Hepatocyte (in vitro differentiated cells): ENCODE results near the gene CAMTA2. TPM values are rescaled to one million over a fixed set of nuclear protein-coding genes. Genes with fewer than 3 reads are reported as not detected.

Source experiments
- DNase-seq: peaks from one replicate; pipeline ENCODE4 v3.0.0-alpha.2; 2016; ENCODE audit warnings: low spot score
- H2AFZ ChIP-seq: fragments of 200-600 bp; sonication (generic); 2 replicates; pipeline ENCODE4 v1.6.0; 2016; ENCODE audit warnings: antibody characterized with exemption, mild to moderate bottlenecking
- H3K27ac ChIP-seq: fragments of 200-600 bp; sonication (generic); 2 replicates; pipeline ENCODE4 v1.5.1; 2016; ENCODE audit warnings: mild to moderate bottlenecking
- H3K27me3 ChIP-seq: fragments of 200-600 bp; sonication (generic); 2 replicates; pipeline ENCODE4 v1.6.1; 2016
- H3K36me3 ChIP-seq: fragments of 200-600 bp; sonication (generic); replicated peaks from 2 replicates; pipeline ENCODE4 v1.5.1; 2016; ENCODE audit warnings: low read depth; ENCODE audit not compliant: insufficient read depth
- H3K4me1 ChIP-seq: fragments of 200-600 bp; sonication (generic); 2 replicates; pipeline ENCODE4 v1.5.1; 2016; ENCODE audit warnings: mild to moderate bottlenecking, moderate library complexity; ENCODE audit not compliant: insufficient read depth
- H3K4me2 ChIP-seq: fragments of 200-600 bp; sonication (generic); 2 replicates; pipeline ENCODE4 v1.6.0; 2016
- H3K4me3 ChIP-seq: fragments of 200-600 bp; sonication (generic); 2 replicates; pipeline ENCODE4 v1.5.1; 2016; ENCODE audit warnings: mild to moderate bottlenecking
- H3K79me2 ChIP-seq: fragments of 200-600 bp; sonication (generic); 2 replicates; pipeline ENCODE4 v1.6.0; 2017; ENCODE audit warnings: mild to moderate bottlenecking
- H3K9me2 ChIP-seq: fragments of 200-600 bp; sonication (generic); replicated peaks from 2 replicates; pipeline ENCODE4 v1.6.0; 2017; ENCODE audit warnings: mild to moderate bottlenecking; ENCODE audit not compliant: insufficient read depth
- H3K9me3 ChIP-seq: fragments of 200-600 bp; sonication (generic); 2 replicates; pipeline ENCODE4 v1.5.1; 2016; ENCODE audit warnings: low read depth, mild to moderate bottlenecking
- H4K20me1 ChIP-seq: fragments of 200-600 bp; sonication (generic); 2 replicates; pipeline ENCODE4 v1.6.0; 2016; ENCODE audit warnings: mild to moderate bottlenecking; ENCODE audit not compliant: insufficient read depth, poor library complexity, severe bottlenecking
- EZH2 ChIP-seq: fragments of 200-600 bp; sonication (generic); IDR thresholded peaks from 2 replicates; pipeline ENCODE4 v1.6.1; 2016; ENCODE audit warnings: antibody characterized with exemption, mild to moderate bottlenecking, borderline replicate concordance
- EZH2phosphoT487 ChIP-seq: fragments of 200-600 bp; sonication (generic); IDR thresholded peaks from one replicate; pipeline ENCODE4 v1.6.1; 2018; ENCODE audit warnings: antibody characterized with exemption, mild to moderate bottlenecking, low read depth, moderate library complexity; ENCODE audit not compliant: unreplicated experiment, severe bottlenecking
- WGBS: methylation state at CpG from one replicate; pipeline ENCODE4 v1.1.6; 2016; ENCODE audit warnings: low lambda C conversion rate; ENCODE audit errors: missing lambda C conversion rate; 5-methylcytosine and 5-hydroxymethylcytosine counted together
- polyA plus RNA-seq: library from polyadenylated mRNA; unstranded; fragments of >200 nt; fragmentation: Nextera tagmentation; extraction: Ambion mirVana; gene quantifications from 2 replicates; pipeline ENCODE4 v1.2.1, GENCODE V29; 2016
- total RNA-seq: library from RNA; depleted of rRNA; stranded (reverse); fragments of >200 nt; gene quantifications from 2 replicates; pipeline ENCODE4 v1.2.3, GENCODE V29; 2014
- TF ChIP-seq, protein P1 (sequence below): fragments of 200-600 bp; sonication (generic); IDR thresholded peaks from 2 replicates; pipeline ENCODE4 v1.5.1; 2016; ENCODE audit warnings: antibody characterized with exemption, mild to moderate bottlenecking; ENCODE audit not compliant: poor library complexity

Gene CAMTA2
- total and polyA plus RNA-seq, 2 experiments from 2014 or later, result 12.5 to 45.6 TPM

DNA sequence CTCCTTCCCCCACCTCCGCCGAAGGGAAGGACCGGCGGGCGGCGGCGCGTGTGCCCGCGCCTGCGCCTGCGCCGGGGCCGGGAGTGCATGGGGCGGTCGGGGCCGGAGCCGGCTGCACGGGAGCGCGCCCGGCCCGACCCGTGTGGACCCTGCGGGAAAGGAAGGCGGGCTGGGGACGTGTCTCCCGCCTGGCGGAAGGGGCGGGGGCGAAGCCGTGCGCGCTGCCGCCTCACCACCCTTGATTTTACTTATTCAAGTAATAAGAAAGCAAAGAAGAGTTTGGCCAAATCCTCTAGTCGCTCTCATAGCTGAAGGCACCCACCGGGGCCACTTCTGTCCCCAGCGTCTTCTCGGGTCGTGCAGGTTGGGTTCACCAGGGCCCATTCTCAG, 38.5 kb downstream of the CAMTA2 start:
- Histone ChIP-seq H3K36me3 (no peaks in the 10 kb centered on the region), H3K27ac (peak overlapping the region; percentile 100), H3K27me3 (no peaks in the 10 kb centered on the region), H3K9me3 (no peaks in the 10 kb centered on the region), H3K9me2 (no peaks in the 10 kb centered on the region), H3K4me2 (peak overlapping the region; percentile 86), H2AFZ (peak overlapping the region; percentile 72), H3K4me1 (peaks cover 31% of the 10 kb centered on the region), H3K4me3 (peak overlapping the region; percentile 61), H4K20me1 (peaks cover 21% of the 10 kb centered on the region), H3K79me2 (peaks cover 43% of the 10 kb centered on the region)
- 0% methylated on average over 17 of the region's 40 CpGs for WGBS
- TF ChIP-seq EZH2, result no peak
- no peak for TF ChIP-seq EZH2phosphoT487
- TF ChIP-seq, protein P1, sequence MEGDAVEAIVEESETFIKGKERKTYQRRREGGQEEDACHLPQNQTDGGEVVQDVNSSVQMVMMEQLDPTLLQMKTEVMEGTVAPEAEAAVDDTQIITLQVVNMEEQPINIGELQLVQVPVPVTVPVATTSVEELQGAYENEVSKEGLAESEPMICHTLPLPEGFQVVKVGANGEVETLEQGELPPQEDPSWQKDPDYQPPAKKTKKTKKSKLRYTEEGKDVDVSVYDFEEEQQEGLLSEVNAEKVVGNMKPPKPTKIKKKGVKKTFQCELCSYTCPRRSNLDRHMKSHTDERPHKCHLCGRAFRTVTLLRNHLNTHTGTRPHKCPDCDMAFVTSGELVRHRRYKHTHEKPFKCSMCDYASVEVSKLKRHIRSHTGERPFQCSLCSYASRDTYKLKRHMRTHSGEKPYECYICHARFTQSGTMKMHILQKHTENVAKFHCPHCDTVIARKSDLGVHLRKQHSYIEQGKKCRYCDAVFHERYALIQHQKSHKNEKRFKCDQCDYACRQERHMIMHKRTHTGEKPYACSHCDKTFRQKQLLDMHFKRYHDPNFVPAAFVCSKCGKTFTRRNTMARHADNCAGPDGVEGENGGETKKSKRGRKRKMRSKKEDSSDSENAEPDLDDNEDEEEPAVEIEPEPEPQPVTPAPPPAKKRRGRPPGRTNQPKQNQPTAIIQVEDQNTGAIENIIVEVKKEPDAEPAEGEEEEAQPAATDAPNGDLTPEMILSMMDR, result no peak
- peak; percentile 97 for DNase-seq

DNA sequence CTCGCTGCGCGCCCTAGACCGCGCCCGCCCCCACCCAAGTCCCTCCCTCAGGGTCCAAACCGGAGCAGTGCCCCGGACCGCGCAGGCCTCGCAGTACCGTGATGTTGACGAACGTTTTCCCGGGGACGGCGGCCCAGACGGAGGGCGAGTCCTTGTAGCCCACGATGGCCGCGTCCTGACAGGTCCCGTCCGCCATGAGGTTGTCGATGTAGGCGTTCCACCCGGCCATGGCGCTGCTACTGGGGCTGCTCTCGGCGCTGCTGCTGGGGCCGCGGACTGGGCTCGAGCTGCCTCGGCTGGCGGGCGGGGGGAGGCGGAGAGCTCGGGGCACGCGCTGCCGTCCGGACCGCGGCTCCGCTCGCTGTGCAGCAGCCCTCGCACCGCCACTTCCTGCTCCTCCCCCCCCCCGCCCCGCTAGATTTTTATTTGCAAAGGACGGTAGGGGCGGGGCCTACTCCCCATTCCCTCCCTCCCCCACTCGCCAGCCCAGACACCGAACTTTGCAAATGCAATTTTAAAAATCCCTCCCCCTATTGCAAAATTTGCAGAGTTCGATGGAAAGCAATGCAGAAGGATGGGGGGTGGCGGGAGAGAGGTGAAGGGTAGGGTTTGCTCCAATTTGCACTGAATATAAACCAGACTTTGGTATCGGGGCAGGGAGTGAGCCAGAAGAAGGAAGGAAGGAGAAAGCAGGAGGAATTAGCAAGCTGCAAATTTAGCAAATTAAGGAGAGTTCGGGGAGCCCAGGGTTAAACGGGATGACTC, 39.1 kb downstream of the CAMTA2 start, which contains the start of gene PFN1:
TSS of gene PFN1 (minus strand) at position 365 of the 765 bp plus-strand sequence. CDS start at position 229, 136 bp downstream.
- H3K9me2 ChIP-seq, result no peaks in the 10 kb centered on the region
- peak; percentile 94 for DNase-seq
- peak within 1 kb of the TSS; percentile 72 for H2AFZ ChIP-seq
- H3K79me2 ChIP-seq, result peaks cover 47% of the 10 kb centered on the region
- H3K4me2 ChIP-seq, result peak within 1 kb of the TSS; percentile 86
- WGBS, result 1% methylated on average over 40 of the region's 59 CpGs
- TF ChIP-seq EZH2phosphoT487 (no peak), EZH2 (no peak)
- TF ChIP-seq, protein P1, result no peak
- H3K9me3 ChIP-seq, result no peaks in the 10 kb centered on the region
- H3K4me3 ChIP-seq, result peak within 1 kb of the TSS; percentile 91
- peaks cover 21% of the 10 kb centered on the region for H4K20me1 ChIP-seq
- no peaks in the 10 kb centered on the region for H3K36me3 ChIP-seq
- peak within 1 kb of the TSS; percentile 100 for H3K27ac ChIP-seq
- H3K27me3 ChIP-seq, result no peaks in the 10 kb centered on the region
- H3K4me1 ChIP-seq, result peaks cover 31% of the 10 kb centered on the region

DNA sequence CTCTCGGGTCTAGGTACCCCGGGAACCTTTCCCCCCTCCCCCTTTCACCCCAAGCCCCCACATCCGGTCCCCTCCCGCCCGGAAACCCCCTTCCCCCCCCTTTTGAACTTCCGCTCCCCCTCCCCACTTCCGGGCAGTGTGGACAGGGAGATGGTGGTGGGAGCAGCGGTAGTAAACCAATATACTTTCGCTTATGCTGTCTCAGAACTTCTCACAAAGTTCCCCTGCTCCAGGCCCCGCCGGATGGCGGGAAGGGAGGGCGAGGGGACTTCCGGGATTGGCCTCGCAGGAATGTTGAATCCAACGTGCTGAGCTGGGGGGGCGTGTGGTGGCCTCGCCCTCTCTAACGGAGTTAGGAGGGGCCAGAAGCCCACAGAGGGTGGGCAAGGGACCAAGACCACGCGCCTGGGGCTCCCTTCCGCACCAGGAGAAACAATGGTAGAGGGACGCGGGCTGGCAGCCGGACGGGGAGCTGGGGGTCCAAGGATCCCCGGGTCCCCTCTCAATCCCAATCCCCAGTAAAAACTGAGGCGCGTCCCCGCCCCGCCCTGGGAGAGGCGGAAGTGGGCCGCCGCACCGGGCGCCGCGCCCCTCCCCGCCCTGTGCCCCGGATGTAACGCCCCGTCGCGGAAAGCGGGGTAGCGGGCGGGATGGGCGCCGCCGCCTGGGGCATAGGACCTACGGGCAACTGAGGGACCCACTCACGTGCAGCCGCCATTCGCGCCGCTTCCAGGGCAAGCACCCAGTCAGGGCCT, 39.9 kb downstream of the CAMTA2 start:
- H3K79me2 ChIP-seq, result peaks cover 47% of the 10 kb centered on the region
- no peaks in the 10 kb centered on the region for H3K9me3 ChIP-seq
- peak; percentile 79 for DNase-seq
- peaks cover 31% of the 10 kb centered on the region for H3K4me1 ChIP-seq
- H3K9me2 ChIP-seq, result no peaks in the 10 kb centered on the region
- peak overlapping the region; percentile 54 for H2AFZ ChIP-seq
- H4K20me1 ChIP-seq, result peaks cover 21% of the 10 kb centered on the region
- peak overlapping the region; percentile 86 for H3K4me2 ChIP-seq
- WGBS, result 0% methylated on average over 24 of the region's 56 CpGs
- H3K36me3 ChIP-seq, result no peaks in the 10 kb centered on the region
- H3K4me3 ChIP-seq, result peak overlapping the region; percentile 91
- peak overlapping the region; percentile 100 for H3K27ac ChIP-seq
- TF ChIP-seq, protein P1, result no peak
- TF ChIP-seq EZH2 (no peak), EZH2phosphoT487 (no peak)
- H3K27me3 ChIP-seq, result no peaks in the 10 kb centered on the region
